Skeletal muscle satellite cell (primary cell): ENCODE measurements around the gene JPT1.

ENCODE experiments used
- H3K27me3 ChIP-seq: 2 replicates; pipeline ENCODE4 v1.7.0; 2013; ENCODE audit warnings: low read length; ENCODE audit not compliant: control insufficient read depth, insufficient read depth
- H3K36me3 ChIP-seq: 2 replicates; pipeline ENCODE4 v1.7.0; 2013; ENCODE audit warnings: mild to moderate bottlenecking, control low read depth, low read length; ENCODE audit not compliant: insufficient read depth
- H3K4me1 ChIP-seq: 2 replicates; pipeline ENCODE4 v1.7.0; 2013; ENCODE audit warnings: low read length; ENCODE audit not compliant: control insufficient read depth, insufficient read depth
- H3K4me2 ChIP-seq: 2 replicates; pipeline ENCODE4 v1.7.0; 2013; ENCODE audit warnings: mild to moderate bottlenecking, low read length
- H3K4me3 ChIP-seq: 2 replicates; pipeline ENCODE4 v1.7.0; 2013; ENCODE audit warnings: low read length
- H3K9ac ChIP-seq: 2 replicates; pipeline ENCODE4 v1.7.0; 2013; ENCODE audit warnings: mild to moderate bottlenecking, low read depth, low read length, moderate library complexity
- H3K9me3 ChIP-seq: replicated peaks from 2 replicates; pipeline ENCODE4 v1.7.0; 2013; ENCODE audit warnings: mild to moderate bottlenecking, control low read depth, low read length

JPT1 gene

DNA sequence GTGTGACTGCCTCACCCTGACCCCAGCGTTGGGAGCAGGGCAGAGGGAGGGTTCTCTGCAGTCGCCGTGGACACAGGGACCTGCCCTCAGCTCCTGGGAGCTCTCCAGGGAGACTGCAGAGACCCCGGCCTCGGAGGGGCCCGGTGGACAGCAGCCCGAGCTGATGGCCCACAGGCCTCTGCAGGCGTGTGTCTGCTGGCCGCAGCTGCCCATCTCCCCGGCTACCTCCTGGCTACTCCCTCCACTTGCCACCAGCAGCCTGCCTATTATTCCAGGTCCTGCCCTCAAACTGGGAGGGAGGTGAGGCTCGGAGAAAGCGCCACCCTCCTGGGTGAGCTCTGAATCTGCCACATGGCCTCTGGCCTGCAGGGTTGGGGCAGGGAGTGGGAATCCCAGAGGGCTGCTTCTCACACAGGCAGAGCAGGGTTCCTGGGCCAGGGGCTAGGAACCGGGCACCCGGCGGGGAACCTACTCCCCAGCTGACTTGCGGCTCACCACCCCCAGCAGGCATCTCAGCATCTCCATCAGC lies 59.4 kb downstream of the JPT1 start:
- no peaks in the 10 kb centered on the region for H3K36me3 ChIP-seq
- H3K9ac ChIP-seq, result no peak overlapping the region
- peaks cover 14% of the 10 kb centered on the region for H3K4me1 ChIP-seq
- no peak overlapping the region for H3K4me2 ChIP-seq
- no peaks in the 10 kb centered on the region for H3K27me3 ChIP-seq
- H3K4me3 ChIP-seq, result no peak overlapping the region
- no peaks in the 10 kb centered on the region for H3K9me3 ChIP-seq

DNA sequence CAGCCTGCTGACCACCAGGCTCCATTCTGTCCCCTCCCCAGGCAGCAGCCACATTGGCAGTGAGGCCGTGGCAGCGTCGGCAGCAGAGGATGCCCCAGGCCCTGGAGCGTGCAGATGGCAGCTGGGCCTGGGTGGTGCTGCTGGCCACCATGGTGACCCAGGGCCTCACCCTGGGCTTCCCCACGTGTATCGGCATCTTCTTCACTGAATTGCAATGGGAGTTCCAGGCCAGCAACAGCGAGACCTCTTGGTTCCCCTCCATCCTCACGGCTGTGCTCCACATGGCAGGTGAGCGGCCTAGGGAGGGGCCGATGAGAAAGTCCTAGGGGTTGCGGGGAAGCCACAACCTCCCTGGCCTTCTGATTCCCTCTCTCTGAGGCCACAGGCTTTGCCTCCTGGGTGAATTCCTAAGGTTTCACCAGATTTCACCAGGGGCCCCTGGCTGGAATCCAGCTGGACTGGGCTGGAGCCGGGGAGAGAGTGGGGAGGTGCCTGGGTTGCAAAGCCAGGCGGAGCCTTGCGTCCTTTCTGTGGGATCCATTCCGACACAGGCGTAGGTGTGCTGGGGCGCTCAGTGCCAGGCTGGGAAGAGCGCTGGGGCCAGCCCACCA lies 60.7 kb downstream of the JPT1 start:
- Histone ChIP-seq H3K4me3 (no peak overlapping the region), H3K4me1 (peaks cover 20% of the 10 kb centered on the region), H3K9me3 (no peaks in the 10 kb centered on the region), H3K9ac (no peak overlapping the region), H3K4me2 (no peak overlapping the region), H3K27me3 (no peaks in the 10 kb centered on the region), H3K36me3 (no peaks in the 10 kb centered on the region)

DNA sequence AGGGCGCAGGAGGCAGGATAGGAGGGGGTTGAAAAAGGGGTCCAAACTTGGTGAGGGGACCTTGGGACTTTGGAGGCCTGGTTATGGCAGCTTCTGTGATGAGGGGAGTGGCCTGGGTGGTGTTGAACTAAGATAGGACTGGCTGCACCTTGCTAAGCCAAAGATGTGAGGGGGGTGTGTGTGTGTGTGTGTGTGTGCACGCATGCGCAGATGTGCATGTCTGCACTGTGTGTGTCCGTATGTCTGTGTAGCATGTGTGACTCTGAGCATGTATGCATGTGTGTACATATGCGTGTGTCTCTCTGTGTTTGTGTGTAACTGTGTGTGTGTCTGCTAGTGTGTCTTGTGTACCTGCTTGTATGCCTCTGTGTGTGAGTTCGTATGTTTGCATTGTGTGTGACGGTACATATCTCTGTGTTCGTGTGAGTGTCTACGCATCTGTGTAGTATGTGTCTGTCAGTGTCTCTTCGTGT lies 62.4 kb downstream of the JPT1 start:
- peaks cover 38% of the 10 kb centered on the region for H3K4me1 ChIP-seq

DNA sequence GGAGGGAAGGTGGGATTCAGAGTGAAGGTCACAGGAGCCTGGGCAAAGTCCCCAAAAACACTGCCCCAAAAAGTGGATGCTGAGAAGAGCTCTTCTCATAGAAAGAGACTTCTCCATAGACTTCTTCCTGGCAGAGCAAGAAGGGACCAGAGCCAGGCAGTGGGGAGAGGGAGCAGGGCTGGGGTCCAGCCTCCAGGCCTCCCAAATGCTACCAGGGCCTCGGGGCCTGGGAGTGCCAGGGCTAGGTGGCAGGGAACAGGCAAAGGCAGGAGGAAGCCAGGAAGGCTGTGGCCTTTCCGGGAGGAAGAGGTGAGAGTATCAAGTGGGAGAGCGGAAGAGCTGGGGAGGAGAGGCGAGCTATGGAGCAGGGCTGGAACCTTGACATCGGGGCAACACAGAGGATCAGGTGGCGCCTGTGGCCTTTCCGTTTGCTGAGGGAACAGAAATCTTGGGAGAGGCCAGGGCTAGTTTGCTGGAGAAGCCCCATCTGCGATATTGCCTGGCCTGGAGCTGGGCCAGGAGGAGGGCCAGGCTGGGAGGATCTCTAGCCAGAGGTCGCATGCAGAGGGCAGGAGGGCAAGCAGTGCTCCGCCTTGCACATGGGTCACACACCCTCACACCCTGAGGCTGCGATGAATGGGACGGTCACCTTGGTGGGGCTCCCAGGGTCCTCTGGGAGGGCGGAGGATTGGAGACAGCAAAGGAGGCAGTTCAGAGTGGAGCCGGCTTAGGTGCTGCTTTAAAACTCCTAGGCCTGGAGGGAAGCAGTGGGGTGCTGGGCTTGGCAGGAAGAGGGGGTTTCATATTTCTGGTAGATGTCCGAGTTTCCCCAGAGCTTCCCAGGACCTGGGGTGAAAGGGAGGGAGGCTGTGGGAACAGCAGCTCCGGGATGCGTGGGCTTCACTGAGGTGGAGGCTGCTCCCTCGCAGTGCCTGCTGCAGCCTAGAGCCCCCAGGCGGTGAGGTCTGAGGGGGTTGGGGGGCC lies 63.1 kb downstream of the JPT1 start:
- peaks cover 34% of the 10 kb centered on the region for H3K4me1 ChIP-seq
- H3K36me3 ChIP-seq, result no peaks in the 10 kb centered on the region
- no peak overlapping the region for H3K4me2 ChIP-seq
- no peaks in the 10 kb centered on the region for H3K9me3 ChIP-seq
- H3K4me3 ChIP-seq, result no peak overlapping the region
- no peaks in the 10 kb centered on the region for H3K27me3 ChIP-seq
- no peak overlapping the region for H3K9ac ChIP-seq

More for the DNA sequence above, 62.4 kb downstream of the JPT1 start:
- H3K4me2 ChIP-seq, result no peak overlapping the region
- no peak overlapping the region for H3K4me3 ChIP-seq
- H3K9ac ChIP-seq, result no peak overlapping the region
- no peaks in the 10 kb centered on the region for H3K36me3 ChIP-seq
- no peaks in the 10 kb centered on the region for H3K9me3 ChIP-seq
- no peaks in the 10 kb centered on the region for H3K27me3 ChIP-seq

DNA sequence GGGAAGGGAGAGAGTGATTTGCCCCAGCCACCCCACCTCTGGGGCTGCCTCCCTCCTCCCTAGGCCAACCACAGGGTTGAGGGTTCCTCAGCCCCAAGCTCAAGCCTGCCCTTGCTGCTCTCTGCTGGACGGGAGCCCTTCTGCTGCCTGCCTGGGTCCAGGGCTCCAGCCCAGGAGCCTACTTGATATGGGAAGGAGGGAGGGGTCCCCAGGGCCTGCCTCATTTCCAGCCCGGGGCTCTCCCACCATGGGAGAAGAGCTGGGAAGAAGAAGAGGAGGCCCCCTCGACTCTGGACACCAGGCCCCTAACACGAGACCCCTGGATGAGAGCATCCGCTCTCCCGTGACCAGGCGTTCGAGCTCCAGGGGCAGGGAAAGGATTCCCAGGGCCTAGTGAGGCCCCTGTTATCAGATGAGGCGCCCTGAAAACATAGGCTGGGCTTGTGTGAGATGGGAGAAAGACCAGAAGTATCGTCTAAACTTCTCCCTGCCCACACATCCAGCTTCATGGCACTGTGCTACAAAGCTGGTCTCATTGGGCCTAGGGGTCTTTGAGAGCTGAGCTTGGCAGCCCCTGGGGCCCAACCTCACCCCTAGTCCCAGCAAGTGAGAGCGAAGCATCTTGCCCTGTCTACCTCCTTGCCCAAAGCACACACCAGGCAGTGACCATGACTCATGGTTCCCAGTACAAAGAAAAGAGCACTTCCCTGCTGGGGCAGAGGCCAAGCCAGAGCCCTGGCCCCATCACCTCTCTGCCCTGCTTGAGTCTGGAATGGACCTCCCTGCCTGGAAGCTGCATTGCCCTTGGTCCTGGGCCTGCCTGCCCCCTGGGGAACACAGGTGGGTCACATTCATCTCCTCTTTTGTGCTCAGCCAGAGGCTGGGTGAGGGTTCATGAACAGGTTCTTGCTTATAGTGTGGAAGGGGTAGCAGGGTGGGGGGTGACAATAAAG lies 65.6 kb downstream of the JPT1 start:
- Histone ChIP-seq H3K4me2 (peak overlapping the region; percentile 71), H3K4me1 (peaks cover 39% of the 10 kb centered on the region), H3K4me3 (no peak overlapping the region), H3K36me3 (no peaks in the 10 kb centered on the region), H3K27me3 (no peaks in the 10 kb centered on the region), H3K9ac (peak overlapping the region; percentile 60), H3K9me3 (no peaks in the 10 kb centered on the region)

DNA sequence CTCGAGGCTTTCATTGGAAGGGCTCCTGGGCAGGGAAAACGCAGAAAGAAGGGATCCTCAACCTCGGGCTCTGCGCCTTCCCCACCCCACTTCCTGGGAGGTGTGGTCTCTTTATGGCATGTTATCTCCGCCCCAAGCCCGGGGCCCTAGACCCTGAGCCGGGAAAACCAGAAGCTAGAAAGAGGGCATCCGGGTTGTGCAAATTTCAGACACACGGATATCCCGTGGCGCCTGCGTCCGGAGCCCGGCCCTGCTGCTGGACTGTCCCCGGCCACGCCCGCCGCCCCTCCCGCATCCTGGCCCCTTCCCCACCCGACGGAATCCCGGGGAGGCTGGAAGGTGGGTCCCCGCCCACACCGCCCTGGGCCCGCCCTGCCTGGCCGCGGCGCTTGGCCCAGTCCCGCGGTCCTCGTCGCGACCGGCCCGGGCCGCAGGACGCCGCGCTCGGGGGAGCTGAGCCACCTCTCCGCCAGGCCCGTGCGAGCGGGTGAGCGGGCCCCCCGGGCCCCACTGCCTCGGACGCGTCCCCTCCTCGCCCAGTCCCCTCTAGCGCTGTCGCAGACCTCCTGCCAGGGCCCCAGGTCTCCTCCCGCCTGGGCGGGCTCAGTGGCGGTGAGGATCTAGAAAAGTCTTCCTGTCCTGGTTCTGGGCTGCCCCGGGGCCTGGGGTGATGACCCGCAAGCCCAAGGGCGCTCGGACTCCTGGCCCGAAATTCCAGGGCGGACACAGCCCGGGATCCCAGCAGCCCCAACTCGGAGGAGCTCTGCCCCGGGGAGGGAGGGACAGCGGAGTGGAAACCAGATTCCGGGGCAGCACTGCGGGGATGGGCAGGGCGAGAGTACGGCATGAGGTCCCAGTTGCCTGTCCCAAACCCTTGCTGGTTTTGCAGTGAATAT lies 66.5 kb downstream of the JPT1 start, which contains the start of gene SLC16A5:
SLC16A5 (plus strand) TSS at position 397 of the 896 bp plus-strand sequence. CDS start 5,683 bp downstream, outside the sequence.
- Histone ChIP-seq H3K27me3 (no peaks in the 10 kb centered on the region), H3K4me2 (peak within 1 kb of the TSS; percentile 71), H3K9me3 (no peaks in the 10 kb centered on the region), H3K4me3 (peak within 1 kb of the TSS; percentile 60), H3K9ac (peak within 1 kb of the TSS; percentile 60), H3K4me1 (peaks cover 39% of the 10 kb centered on the region), H3K36me3 (no peaks in the 10 kb centered on the region)

DNA sequence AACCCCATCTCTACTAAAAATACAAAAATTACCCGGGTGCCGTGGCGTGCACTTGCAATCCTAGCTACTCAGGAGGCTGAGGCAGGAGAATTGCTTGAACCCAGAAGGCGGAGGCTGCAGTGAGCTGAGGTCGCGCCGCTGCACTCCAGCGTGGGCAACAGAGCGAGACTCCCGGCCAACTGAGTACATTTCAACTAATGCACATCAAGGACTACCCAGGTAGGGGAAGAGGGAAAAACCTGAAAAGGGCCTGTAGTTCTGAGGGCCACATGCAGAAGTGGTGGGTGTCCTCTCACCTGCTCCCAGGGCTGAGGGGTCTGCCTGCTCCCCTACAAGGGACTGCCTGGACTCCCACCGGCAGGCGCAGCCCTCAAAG lies 67.1 kb downstream of the JPT1 start:
- H3K4me1 ChIP-seq, result peaks cover 39% of the 10 kb centered on the region
- peak overlapping the region; percentile 71 for H3K4me2 ChIP-seq
- peak overlapping the region; percentile 60 for H3K9ac ChIP-seq
- no peaks in the 10 kb centered on the region for H3K27me3 ChIP-seq
- no peaks in the 10 kb centered on the region for H3K36me3 ChIP-seq
- H3K4me3 ChIP-seq, result peak overlapping the region; percentile 60
- H3K9me3 ChIP-seq, result no peaks in the 10 kb centered on the region

DNA sequence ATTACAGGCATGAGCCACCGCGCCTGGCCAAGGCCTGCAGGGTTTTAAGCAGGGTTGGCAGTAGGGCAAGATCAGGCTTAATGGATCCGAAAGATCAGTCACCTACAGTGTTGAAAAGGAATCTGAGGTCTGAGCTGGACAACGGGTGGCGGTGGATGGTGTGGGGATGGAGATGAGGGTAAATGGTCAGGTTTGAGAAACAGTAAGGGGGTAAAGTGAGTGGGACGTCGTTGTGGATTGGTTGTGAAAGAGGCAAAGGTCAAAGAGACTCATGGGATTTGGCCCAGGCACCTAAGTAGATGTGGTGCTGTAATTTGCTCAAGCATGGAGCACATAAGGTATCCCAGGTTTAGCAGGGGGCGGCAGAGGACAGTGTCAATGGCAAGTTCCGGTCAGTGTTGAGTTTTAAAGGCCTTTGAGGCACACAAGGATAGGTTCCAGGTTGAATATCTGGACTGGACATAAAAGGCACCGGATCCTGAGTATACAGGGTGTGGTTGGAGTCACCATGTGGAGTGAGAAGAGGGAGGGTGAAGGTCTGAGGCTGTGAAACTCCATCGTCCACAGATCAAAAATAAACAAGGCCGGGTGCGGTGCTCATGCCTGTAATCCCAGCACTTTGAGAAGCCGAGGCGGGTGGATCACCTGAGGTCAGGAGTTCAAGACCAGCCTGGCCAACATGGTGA lies 67.7 kb downstream of the JPT1 start:
- Histone ChIP-seq H3K9ac (no peak overlapping the region), H3K9me3 (no peaks in the 10 kb centered on the region), H3K4me2 (no peak overlapping the region), H3K36me3 (no peaks in the 10 kb centered on the region), H3K4me1 (peaks cover 39% of the 10 kb centered on the region), H3K27me3 (no peaks in the 10 kb centered on the region), H3K4me3 (no peak overlapping the region)
